ENCODE measurements around the gene MOB1B. TPM values are rescaled to one million over a fixed set of nuclear protein-coding genes. Genes with fewer than 3 reads are reported as not detected.
"Not testable (repeated sequence)": the region's sequence is repeated elsewhere in the genome, so short reads cannot be mapped to it uniquely, and the experiment has no call there.

MOB1B gene
- total RNA-seq, 3 donors from 2014 or later = 13.3 to 27.8 (median 15.1) TPM

- intact Hi-C loops (cut with DNase I; ENCODE audit: low total_unique reads) = loop anchor here (2.0 kb wide), 1 partner anchor 104 kb away; the partner anchor contains the start of gene MOB1B
- H3K36me3 ChIP-seq = no peaks in the 10 kb centered on the region
- H3K4me3 ChIP-seq = no peak overlapping the region
- TF ChIP-seq POLR2A (IDR thresholded peaks at IDR 0.05) (no peak), POLR2AphosphoS5 (IDR thresholded peaks at IDR 0.05) (no peak)
- TF ChIP-seq, protein P1, sequence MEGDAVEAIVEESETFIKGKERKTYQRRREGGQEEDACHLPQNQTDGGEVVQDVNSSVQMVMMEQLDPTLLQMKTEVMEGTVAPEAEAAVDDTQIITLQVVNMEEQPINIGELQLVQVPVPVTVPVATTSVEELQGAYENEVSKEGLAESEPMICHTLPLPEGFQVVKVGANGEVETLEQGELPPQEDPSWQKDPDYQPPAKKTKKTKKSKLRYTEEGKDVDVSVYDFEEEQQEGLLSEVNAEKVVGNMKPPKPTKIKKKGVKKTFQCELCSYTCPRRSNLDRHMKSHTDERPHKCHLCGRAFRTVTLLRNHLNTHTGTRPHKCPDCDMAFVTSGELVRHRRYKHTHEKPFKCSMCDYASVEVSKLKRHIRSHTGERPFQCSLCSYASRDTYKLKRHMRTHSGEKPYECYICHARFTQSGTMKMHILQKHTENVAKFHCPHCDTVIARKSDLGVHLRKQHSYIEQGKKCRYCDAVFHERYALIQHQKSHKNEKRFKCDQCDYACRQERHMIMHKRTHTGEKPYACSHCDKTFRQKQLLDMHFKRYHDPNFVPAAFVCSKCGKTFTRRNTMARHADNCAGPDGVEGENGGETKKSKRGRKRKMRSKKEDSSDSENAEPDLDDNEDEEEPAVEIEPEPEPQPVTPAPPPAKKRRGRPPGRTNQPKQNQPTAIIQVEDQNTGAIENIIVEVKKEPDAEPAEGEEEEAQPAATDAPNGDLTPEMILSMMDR (IDR thresholded peaks at IDR 0.05) = no peak
- DNase-seq (ENCODE audit: low spot score in 2 of 2) = no peak
- no peak overlapping the region for H3K27ac ChIP-seq
- H3K4me1 ChIP-seq = no peaks in the 10 kb centered on the region
- H3K27me3 ChIP-seq = no peaks in the 10 kb centered on the region
- no peaks in the 10 kb centered on the region for H3K9me3 ChIP-seq
Observed at GRCh38 chr4:71006203-71006907, 104.2 kb downstream of the MOB1B start.

- no peaks in the 10 kb centered on the region for H3K36me3 ChIP-seq
- TF ChIP-seq, protein P1 (IDR thresholded peaks at IDR 0.05) = no peak
- no peaks in the 10 kb centered on the region for H3K9me3 ChIP-seq
- H3K4me1 ChIP-seq = no peaks in the 10 kb centered on the region
- no peak overlapping the region for H3K4me3 ChIP-seq
- intact Hi-C loops (cut with DNase I; ENCODE audit: low total_unique reads) = no loop called here
- no peak overlapping the region for H3K27ac ChIP-seq
- DNase-seq (ENCODE audit: low spot score in 2 of 2) = no peak
- no peaks in the 10 kb centered on the region for H3K27me3 ChIP-seq
Observed at GRCh38 chr4:71008196-71008595, 106.0 kb downstream of the MOB1B start.

DNA sequence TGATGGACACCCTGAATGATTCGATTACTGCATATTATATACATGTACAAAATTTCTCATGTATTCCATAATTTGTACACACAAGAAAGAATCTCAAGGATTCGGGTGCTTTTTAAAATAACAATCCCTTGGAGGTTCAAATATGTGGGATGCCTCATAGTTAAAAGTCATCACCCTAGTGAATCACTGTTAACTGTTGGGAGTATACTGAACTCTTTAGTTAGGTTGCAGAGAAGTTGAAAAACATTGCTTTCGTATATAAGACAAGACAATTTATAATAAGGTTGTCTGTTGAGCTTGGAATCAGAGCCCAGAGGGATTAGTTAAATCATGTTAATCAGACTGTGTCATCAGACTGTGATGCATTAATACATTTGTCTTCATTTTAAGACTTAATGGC, 106.9 kb downstream of the MOB1B start:
- DNase-seq (ENCODE audit: low spot score in 2 of 2) = no peak
- intact Hi-C loops (cut with DNase I; ENCODE audit: low total_unique reads) = no loop called here
- Histone ChIP-seq H3K36me3 (no peaks in the 10 kb centered on the region), H3K4me1 (no peaks in the 10 kb centered on the region), H3K4me3 (no peak overlapping the region), H3K27me3 (no peaks in the 10 kb centered on the region), H3K9me3 (no peaks in the 10 kb centered on the region), H3K27ac (no peak overlapping the region)
- TF ChIP-seq POLR2AphosphoS5 (IDR thresholded peaks at IDR 0.05) (no peak), POLR2A (IDR thresholded peaks at IDR 0.05) (no peak)
- TF ChIP-seq, protein P1 (IDR thresholded peaks at IDR 0.05) = no peak

- Histone ChIP-seq H3K27ac (no peak overlapping the region), H3K9me3 (no peaks in the 10 kb centered on the region), H3K36me3 (no peaks in the 10 kb centered on the region), H3K4me3 (no peak overlapping the region), H3K27me3 (no peaks in the 10 kb centered on the region), H3K4me1 (no peaks in the 10 kb centered on the region)
- no peak for DNase-seq (ENCODE audit: low spot score in 2 of 2)
- TF ChIP-seq POLR2A (IDR thresholded peaks at IDR 0.05) (no peak), POLR2AphosphoS5 (IDR thresholded peaks at IDR 0.05) (no peak)
- TF ChIP-seq, protein P1 (IDR thresholded peaks at IDR 0.05) = peak; percentile 15 to 56 (median 38)
- intact Hi-C loops (cut with DNase I; ENCODE audit: low total_unique reads) = no loop called here
Observed at GRCh38 chr4:71009890-71010588, 107.9 kb downstream of the MOB1B start.

GRCh38 chr4:71011451-71011850, 109.3 kb downstream of the MOB1B start:
- no peaks in the 10 kb centered on the region for H3K4me1 ChIP-seq
- DNase-seq (ENCODE audit: low spot score in 2 of 2) = no peak
- H3K36me3 ChIP-seq = no peaks in the 10 kb centered on the region
- intact Hi-C loops (cut with DNase I; ENCODE audit: low total_unique reads) = no loop called here
- H3K9me3 ChIP-seq = no peaks in the 10 kb centered on the region
- no peaks in the 10 kb centered on the region for H3K27me3 ChIP-seq
- H3K27ac ChIP-seq = no peak overlapping the region
- no peak overlapping the region for H3K4me3 ChIP-seq
- TF ChIP-seq POLR2AphosphoS5 (IDR thresholded peaks at IDR 0.05) (no peak), POLR2A (IDR thresholded peaks at IDR 0.05) (no peak)
- TF ChIP-seq, protein P1 (IDR thresholded peaks at IDR 0.05) = no peak

GRCh38 chr4:71017391-71017790, 115.2 kb downstream of the MOB1B start:
- H3K27me3 ChIP-seq; H3K36me3 ChIP-seq; H3K27ac ChIP-seq; DNase-seq (ENCODE audit: low spot score in 2 of 2); H3K9me3 ChIP-seq; intact Hi-C loops (cut with DNase I; ENCODE audit: low total_unique reads); H3K4me3 ChIP-seq; H3K4me1 ChIP-seq: not testable (repeated sequence)

Measured in breast epithelium (tissue), 4 donors.